SW480 (cell line): ENCODE data around the gene RSPH3.
"Not testable (repeated sequence)": the region's sequence is repeated elsewhere in the genome, so short reads cannot be mapped to it uniquely, and the experiment has no call there.

ENCODE experiments used
- DNase-seq: peaks from one replicate; pipeline ENCODE4 v3.0.0-alpha.2; 2016; ENCODE audit warnings: low spot score

Gene RSPH3

GRCh38 chr6:159023893-159024292, 23.9 kb upstream of the RSPH3 start:
- DNase-seq = no peak

GRCh38 chr6:159020011-159020410, 20.0 kb upstream of the RSPH3 start:
- DNase-seq = no peak

GRCh38 chr6:159017757-159018559, 18.0 kb upstream of the RSPH3 start:
- no peak for DNase-seq

- DNase-seq = no peak
These were observed 14.4 kb upstream of the RSPH3 start for GRCh38 chr6:159014406-159014805.

GRCh38 chr6:159013229-159013628, 13.2 kb upstream of the RSPH3 start:
- no peak for DNase-seq

GRCh38 chr6:159012201-159012600, 12.2 kb upstream of the RSPH3 start:
- DNase-seq = no peak

GRCh38 chr6:159010037-159010612, 10.1 kb upstream of the RSPH3 start:
- not testable (repeated sequence) for DNase-seq

- DNase-seq = peak; percentile 40
These were observed 8.8 kb upstream of the RSPH3 start for GRCh38 chr6:159008656-159009288.

- no peak for DNase-seq
These were observed 7.5 kb upstream of the RSPH3 start for GRCh38 chr6:159007510-159007909.

GRCh38 chr6:159005436-159005835, 5.4 kb upstream of the RSPH3 start:
- DNase-seq = no peak

- no peak for DNase-seq
These were observed 4.6 kb upstream of the RSPH3 start for GRCh38 chr6:159004592-159004991.

- no peak for DNase-seq
These were observed 2.6 kb upstream of the RSPH3 start for GRCh38 chr6:159002432-159003155.

- peak; percentile 36 for DNase-seq
These were observed 792 bp downstream of the RSPH3 start for GRCh38 chr6:158999154-158999665.

- no peak for DNase-seq
These were observed 3.1 kb downstream of the RSPH3 start for GRCh38 chr6:158996856-158997255.

- no peak for DNase-seq
These were observed 6.4 kb downstream of the RSPH3 start for GRCh38 chr6:158993639-158994038.

GRCh38 chr6:158991017-158991723, 8.8 kb downstream of the RSPH3 start:
- DNase-seq = no peak

GRCh38 chr6:158989711-158990110, 10.3 kb downstream of the RSPH3 start:
- not testable (repeated sequence) for DNase-seq

GRCh38 chr6:158988477-158988876, 11.5 kb downstream of the RSPH3 start:
- DNase-seq = no peak

- DNase-seq = no peak
These were observed 12.3 kb downstream of the RSPH3 start for GRCh38 chr6:158987657-158988056.

- DNase-seq = no peak
These were observed 21.2 kb downstream of the RSPH3 start for GRCh38 chr6:158978757-158979156.

- DNase-seq = no peak
These were observed 22.6 kb downstream of the RSPH3 start for GRCh38 chr6:158977382-158977781.
